Prostate gland (tissue), 2 donors: Measurements from ENCODE around the gene FUT7. TPM values are rescaled to one million over a fixed set of nuclear protein-coding genes. Genes with fewer than 3 reads are reported as not detected.

Experiments
- DNase-seq: peaks from one replicate; pipeline ENCODE4 v3.0.0-alpha.2; 2019; ENCODE audit warnings: low spot score
- H3K27ac ChIP-seq, 2 donors: fragments of 200-600 bp; sonication (generic); 2 replicates each; pipeline ENCODE4 v1.5.1; 2017 to 2019
- H3K27me3 ChIP-seq: fragments of 200-600 bp; sonication (generic); replicated peaks from 2 replicates; pipeline ENCODE4 v1.5.1; 2019; ENCODE audit not compliant: insufficient read depth
- H3K36me3 ChIP-seq, 2 donors: fragments of 200-600 bp; sonication (generic); 1 replicate in 1 of 2; 2 replicates in 1 of 2; pipeline versions ENCODE4 v1.5.1 to v1.8.1; 2017 to 2019
- H3K4me1 ChIP-seq: fragments of 200-600 bp; sonication (generic); replicated peaks from 2 replicates; pipeline ENCODE4 v1.5.1; 2019
- H3K4me3 ChIP-seq, 2 donors: fragments of 200-600 bp; sonication (generic); 2 replicates each; pipeline ENCODE4 v1.5.1; 2017 to 2019
- H3K9me3 ChIP-seq: fragments of 200-600 bp; sonication (generic); 2 replicates; pipeline ENCODE4 v1.5.1; 2017
- CTCF ChIP-seq, 4 experiments: fragments of 200-600 bp in 2 of 4; fragments of 450-650 bp in 2 of 4; sonication (generic) in 2 of 4; IDR thresholded peaks; 1 replicate in 3 of 4; 2 replicates in 1 of 4; pipeline ENCODE4 v1.5.1; 2016 to 2019; ENCODE audit warnings: antibody characterized with exemption in 4 of 4, mild to moderate bottlenecking in 2 of 4, moderate library complexity in 2 of 4
- POLR2A ChIP-seq: fragments of 450-650 bp; IDR thresholded peaks from one replicate; pipeline ENCODE4 v1.6.1; 2016; ENCODE audit warnings: antibody characterized with exemption, mild to moderate bottlenecking
- POLR2AphosphoS5 ChIP-seq: sonication (generic); formaldehyde crosslinking; IDR thresholded peaks from one replicate; pipeline ENCODE4 v1.6.1; 2017; ENCODE audit warnings: antibody characterized with exemption
- WGBS: methylation state at CpG from one replicate; pipeline ENCODE4 v1.1.5; 2018; 5-methylcytosine and 5-hydroxymethylcytosine counted together
- intact Hi-C: fragments of 100-400 bp; cut with DNase I; formaldehyde crosslinking; loops from one replicate; pipeline ENCODE4 v1.14.2; 2022
- total RNA-seq, 2 donors: library from RNA; depleted of rRNA; stranded (reverse); fragments of >200 nt; gene quantifications; one replicate each; pipeline ENCODE4 v1.1.0, GENCODE V29; 2016

The FUT7 gene
- total RNA-seq, 2 donors from 2014 or later, result 0.57 TPM; not detected in 1

GRCh38 chr9:137032858-137033257, 970 bp upstream of the FUT7 start:
- H3K4me1 ChIP-seq, result peaks cover 18% of the 10 kb centered on the region
- 81% methylated on average over 10 of the region's 10 CpGs for WGBS
- no peak for DNase-seq
- H3K27me3 ChIP-seq, result no peaks in the 10 kb centered on the region
- H3K9me3 ChIP-seq, result no peaks in the 10 kb centered on the region
- no peak overlapping the region for H3K27ac ChIP-seq
- H3K36me3 ChIP-seq, result no peaks in the 10 kb centered on the region
- TF ChIP-seq CTCF (IDR thresholded peaks at IDR 0.05) (no peak), POLR2A (no peak), POLR2AphosphoS5 (no peak)
- intact Hi-C loops, result loop anchor here (5.0 kb wide), 1 partner anchor 81 kb away; the partner anchor contains the start of gene LCN12
- H3K4me3 ChIP-seq, result no peak overlapping the region

- Histone ChIP-seq H3K27me3 (no peaks in the 10 kb centered on the region), H3K4me1 (peaks cover 36% of the 10 kb centered on the region), H3K36me3 (no peaks in the 10 kb centered on the region), H3K9me3 (no peaks in the 10 kb centered on the region), H3K27ac (no peak overlapping the region), H3K4me3 (no peak overlapping the region)
- no peak for DNase-seq
- TF ChIP-seq POLR2A (no peak), POLR2AphosphoS5 (no peak), CTCF (IDR thresholded peaks at IDR 0.05) (no peak)
- intact Hi-C loops, result loop anchor here (5.0 kb wide), 1 partner anchor 79 kb away; the partner anchor contains the start of gene LCN12
- WGBS, result 86% methylated on average over 55 of the region's 65 CpGs
These were observed 1.1 kb downstream of the FUT7 start for GRCh38 chr9:137030538-137031527.

- H3K27me3 ChIP-seq, result no peaks in the 10 kb centered on the region
- intact Hi-C loops, result loop anchor here (5.0 kb wide), 1 partner anchor 78 kb away; the partner anchor contains the start of gene LCN12
- peaks cover 39% of the 10 kb centered on the region for H3K4me1 ChIP-seq
- no peaks in the 10 kb centered on the region for H3K36me3 ChIP-seq
- DNase-seq, result no peak
- TF ChIP-seq CTCF (IDR thresholded peaks at IDR 0.05), result no peak
- no peak for TF ChIP-seq POLR2AphosphoS5
- TF ChIP-seq POLR2A, result no peak
- H3K27ac ChIP-seq, result no peak overlapping the region
- 69% methylated on average over 15 of the region's 15 CpGs for WGBS
- H3K9me3 ChIP-seq, result no peaks in the 10 kb centered on the region
- no peak overlapping the region for H3K4me3 ChIP-seq
These were observed 1.9 kb downstream of the FUT7 start for GRCh38 chr9:137030006-137030405.

- Histone ChIP-seq H3K36me3 (no peaks in the 10 kb centered on the region), H3K4me3 (peak overlapping the region in 1 of 2 donors; percentile 52), H3K9me3 (no peaks in the 10 kb centered on the region), H3K27me3 (no peaks in the 10 kb centered on the region), H3K27ac (no peak overlapping the region), H3K4me1 (peaks cover 32% of the 10 kb centered on the region)
- DNase-seq, result peak; percentile 53
- 40% methylated on average over 19 of the region's 19 CpGs for WGBS
- TF ChIP-seq POLR2AphosphoS5 (no peak), POLR2A (no peak), CTCF (IDR thresholded peaks at IDR 0.05) (peak; percentile 63 to 82 (median 72))
- intact Hi-C loops, result no loop called here
These were observed 2.6 kb downstream of the FUT7 start for GRCh38 chr9:137029058-137029936.
